Measurements from ENCODE around the gene NCBP1. TPM values are rescaled to one million over a fixed set of nuclear protein-coding genes. Genes with fewer than 3 reads are reported as not detected.
"Not testable (repeated sequence)": the region's sequence is repeated elsewhere in the genome, so short reads cannot be mapped to it uniquely, and the experiment has no call there.

The NCBP1 gene
- polyA plus RNA-seq, 3 donors, result 47.2 to 54.9 (median 49.8) TPM

DNA sequence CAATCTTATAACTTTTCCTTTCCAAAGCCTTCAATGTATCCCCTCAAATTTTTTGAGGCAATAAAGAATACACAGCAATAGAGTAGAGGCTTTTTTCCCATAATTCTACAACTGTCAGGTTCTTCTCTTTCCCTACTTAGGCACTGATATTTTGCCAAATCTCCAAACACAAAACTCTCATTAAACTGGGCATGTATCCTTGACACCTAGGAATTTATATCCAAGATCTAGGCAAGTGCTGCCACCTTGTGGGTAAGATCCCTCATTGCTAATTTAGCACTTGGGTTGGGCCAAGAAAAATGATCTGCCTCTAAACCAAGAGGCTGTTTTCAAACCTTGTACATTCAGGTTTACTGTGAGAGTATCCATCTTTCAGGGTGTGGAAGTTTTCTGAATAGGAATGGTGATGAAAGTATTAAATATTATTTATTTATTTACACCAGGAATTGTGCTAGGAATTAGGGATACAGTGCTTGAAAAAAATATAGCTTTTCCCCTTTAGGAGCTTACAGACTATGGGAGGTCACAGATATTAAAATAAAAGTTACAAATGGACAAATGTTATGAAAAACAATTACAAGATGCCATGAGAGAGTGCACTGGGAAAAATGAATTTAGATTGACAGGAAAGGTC is 18.1 kb upstream of the NCBP1 start:
- DNase-seq (ENCODE audit: extremely low read depth in 1 of 11, low read depth in 9 of 11, low spot score in 4 of 11), result peak in 7 of 11 donors; percentile 28 to 62 (median 43)

DNA sequence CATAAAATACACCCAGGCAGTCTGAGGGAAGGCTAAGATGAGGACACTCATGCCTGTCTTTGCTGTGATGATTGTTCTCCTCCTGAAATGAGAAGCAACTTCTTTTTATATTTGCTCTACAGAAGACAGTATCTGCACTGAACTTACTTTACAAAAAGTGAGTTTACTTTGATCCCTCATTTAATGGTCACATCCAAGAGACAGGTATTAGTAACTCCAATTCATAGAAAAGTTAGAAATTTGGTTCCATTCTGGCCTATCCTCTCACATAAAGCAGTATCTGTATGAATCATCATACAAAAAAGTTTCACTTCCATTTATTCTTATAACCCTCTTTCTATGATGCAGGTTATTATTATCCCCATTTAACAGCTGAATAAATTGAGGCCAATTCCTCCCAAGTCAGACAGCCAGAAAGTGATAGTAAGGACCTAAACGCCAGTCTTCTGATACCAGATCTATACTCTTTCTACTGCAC is 15.6 kb upstream of the NCBP1 start:
- DNase-seq (ENCODE audit: extremely low read depth in 1 of 11, low read depth in 9 of 11, low spot score in 4 of 11), result no peak

DNA sequence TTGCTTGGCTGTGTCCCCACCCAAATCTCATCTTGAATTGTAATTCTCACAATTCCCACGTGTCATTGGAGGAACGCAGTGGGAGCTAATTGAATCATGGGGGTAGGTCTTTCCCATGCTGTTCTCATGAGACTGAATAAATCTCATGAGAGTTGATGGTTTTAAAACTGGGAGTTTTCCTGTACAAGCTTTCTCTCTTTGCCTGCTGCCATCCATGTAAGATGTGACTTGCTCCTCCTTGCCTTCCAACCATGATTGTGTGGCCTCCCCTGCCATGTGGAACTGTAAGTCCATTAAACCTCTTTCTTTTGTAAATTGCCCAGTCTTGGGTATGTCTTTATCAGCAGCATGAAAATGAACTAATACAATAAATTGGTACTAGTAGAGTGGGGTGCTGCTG is 13.6 kb upstream of the NCBP1 start:
- DNase-seq (ENCODE audit: extremely low read depth in 1 of 11, low read depth in 9 of 11, low spot score in 4 of 11), result not testable (repeated sequence)

DNA sequence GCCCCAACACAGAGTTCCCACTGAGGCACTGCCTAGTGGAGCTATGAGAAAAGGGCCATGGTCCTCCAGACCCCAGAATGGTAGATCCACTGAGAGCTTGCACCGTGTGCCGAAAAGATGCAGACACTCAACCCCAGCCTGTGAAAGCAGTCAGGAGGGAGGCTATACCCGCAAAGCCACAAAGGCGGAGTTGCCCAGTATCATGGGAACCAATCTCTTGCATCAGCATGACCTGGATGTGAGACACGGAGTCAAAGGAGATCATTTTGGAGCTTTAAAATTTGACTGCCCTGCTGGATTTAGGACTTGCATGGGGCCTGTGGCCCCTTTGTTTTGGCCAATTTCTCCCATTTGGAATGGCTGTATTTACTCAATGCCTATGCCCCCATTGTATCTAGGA is 11.1 kb upstream of the NCBP1 start:
- not testable (repeated sequence) for DNase-seq (ENCODE audit: extremely low read depth in 1 of 11, low read depth in 9 of 11, low spot score in 4 of 11)

DNA sequence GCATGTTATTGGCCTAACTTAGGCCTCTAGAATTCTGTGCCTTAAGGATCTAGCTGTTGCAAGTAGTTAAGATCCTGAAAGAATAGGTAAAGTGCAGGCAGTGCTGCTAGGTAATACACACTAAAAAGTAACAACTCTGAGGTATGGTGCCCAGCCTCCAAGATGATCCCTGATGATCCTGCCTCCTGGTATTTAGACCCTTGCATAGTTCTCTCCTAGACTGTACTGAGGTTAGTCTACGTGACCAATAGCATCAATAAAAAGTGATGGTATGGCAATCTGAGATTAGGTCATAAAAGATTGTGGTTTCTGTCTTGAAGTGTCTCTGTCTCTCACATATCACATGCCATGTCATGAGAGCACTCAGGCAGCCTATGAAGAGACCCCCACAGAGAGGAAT is 9.7 kb upstream of the NCBP1 start:
- DNase-seq (ENCODE audit: extremely low read depth in 1 of 11, low read depth in 9 of 11, low spot score in 4 of 11), result no peak

DNA sequence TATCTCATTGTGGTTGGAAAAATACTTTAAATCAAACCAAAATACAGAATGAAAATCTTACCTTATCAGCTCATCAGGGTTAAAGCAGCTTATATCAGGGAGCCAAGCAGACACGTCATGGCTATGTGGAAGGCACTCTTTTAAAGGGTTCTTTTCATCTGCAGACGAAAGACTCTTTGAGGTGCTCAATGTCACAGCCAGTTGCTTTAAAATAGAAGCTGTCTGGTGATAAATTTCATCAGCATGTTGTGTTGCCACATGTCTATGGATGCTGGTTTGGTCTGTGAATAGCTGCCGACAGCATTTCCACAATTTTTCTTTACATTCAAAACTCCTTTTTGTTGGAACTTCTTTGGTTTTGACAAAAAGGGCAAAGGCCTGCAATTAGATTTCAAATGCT is 8.0 kb upstream of the NCBP1 start:
- DNase-seq (ENCODE audit: extremely low read depth in 1 of 11, low read depth in 9 of 11, low spot score in 4 of 11), result no peak

DNA sequence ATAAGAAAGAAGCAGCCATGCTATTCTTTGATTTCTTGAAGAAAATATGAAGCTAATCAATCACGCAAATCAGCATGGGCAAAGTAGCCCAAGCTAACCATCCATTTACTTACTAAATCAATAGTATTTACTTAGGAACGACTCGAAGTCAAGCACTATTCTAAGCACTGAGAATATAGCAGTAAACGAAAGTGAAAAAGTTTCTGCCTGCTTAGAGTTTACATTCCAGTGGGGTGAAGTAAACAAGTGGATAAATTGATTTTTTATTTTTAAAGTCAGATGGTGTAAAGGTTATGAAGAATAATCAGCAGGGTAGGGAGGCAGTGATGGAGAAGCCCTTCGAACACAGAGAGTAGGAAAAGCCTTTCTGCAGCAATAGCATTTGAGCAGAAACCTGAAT is 6.0 kb upstream of the NCBP1 start:
- DNase-seq (ENCODE audit: extremely low read depth in 1 of 11, low read depth in 9 of 11, low spot score in 4 of 11), result no peak

DNA sequence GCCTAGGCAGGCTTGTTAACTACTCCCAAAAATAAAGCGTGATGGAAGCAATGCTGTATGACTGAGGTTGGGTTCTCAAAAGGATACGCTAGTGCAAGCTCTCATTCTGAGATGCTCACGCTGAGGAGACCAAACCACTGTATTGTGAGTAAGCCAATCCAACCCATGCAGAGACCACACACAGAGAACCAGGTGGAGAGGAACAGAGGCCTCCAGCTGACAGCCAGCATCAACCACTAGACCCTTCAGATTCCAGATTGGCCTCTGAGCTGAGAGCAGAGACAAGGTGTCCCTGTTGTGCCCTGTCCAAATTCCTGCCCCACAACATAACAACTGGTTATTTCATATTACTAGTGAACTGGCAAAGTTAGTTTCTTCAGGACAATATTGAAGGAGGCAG is 5.0 kb upstream of the NCBP1 start:
- DNase-seq (ENCODE audit: extremely low read depth in 1 of 11, low read depth in 9 of 11, low spot score in 4 of 11), result no peak

DNA sequence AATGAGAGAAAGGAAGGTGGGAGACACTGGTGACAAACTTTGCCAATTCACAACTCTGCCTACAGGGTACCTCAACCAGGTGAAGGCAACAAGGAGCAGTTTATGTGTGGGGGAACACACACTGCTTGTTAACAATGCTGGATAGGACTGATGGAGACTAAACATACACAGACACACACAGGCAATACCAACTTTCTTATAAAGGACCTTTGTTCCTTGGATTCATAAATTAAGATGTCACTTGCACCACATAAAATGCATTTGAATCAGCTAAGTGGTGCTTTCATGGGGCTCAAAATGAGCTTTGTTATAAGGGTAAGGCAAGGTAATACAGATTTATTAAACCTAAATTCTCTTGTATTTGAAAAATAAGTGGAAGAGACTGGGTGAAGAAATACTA is 4.5 kb upstream of the NCBP1 start:
- no peak for DNase-seq (ENCODE audit: extremely low read depth in 1 of 11, low read depth in 9 of 11, low spot score in 4 of 11)

DNA sequence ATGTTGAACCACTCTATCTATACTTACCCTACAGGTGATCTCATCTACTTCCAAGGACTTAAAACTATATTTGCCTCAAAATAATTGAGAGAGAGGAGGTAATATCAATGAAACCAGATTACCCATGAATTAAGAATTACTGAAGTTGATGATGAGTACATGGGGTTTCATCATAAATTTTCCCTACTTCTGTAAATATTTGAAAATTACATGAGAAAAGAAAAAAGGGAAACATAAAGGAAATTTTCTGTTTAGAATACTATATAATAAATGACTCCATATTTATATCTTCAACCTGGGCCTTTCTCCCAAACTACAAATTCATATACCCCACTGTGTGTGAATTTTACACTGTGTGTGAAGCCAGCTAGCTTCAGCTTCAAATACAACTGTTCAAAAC is 3.0 kb upstream of the NCBP1 start:
- no peak for DNase-seq (ENCODE audit: extremely low read depth in 1 of 11, low read depth in 9 of 11, low spot score in 4 of 11)

DNA sequence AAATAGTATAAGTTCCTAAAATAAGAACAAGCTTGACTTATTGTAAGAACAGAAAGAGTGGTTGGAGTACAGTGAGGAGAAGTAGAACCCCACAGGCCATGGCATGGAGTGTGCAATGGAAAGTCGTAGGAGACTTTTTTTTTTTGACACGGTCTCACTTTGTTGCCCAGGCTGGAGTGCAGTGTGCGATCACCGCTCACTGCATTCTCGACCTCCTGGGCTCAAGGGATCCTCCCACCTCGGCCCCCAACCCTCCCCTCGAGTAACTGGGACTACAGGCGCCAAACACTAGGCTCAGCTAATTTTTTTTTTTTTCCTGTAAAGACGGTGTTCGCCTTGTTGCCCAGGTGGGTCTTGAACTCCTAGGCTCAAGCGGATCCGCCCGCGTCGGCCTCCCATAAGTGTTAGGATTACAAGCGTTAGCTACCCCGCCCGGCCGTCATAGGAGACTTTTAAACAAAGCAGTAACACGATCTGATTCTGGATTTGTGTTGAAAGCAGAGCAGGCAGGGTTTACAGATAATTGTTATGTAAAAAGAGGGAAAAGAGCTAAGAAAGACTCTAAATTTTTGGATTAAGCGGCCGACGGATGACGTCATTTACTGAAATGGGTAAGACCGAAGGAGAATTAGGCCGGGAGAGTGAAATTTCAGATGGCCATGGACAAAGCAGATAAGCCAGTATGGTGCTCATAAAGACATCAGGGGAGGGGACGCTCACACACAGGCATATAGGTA is 1.2 kb upstream of the NCBP1 start:
- peak in 9 of 11 donors; percentile 28 to 89 (median 72) for DNase-seq (ENCODE audit: extremely low read depth in 1 of 11, low read depth in 9 of 11, low spot score in 4 of 11)

DNA sequence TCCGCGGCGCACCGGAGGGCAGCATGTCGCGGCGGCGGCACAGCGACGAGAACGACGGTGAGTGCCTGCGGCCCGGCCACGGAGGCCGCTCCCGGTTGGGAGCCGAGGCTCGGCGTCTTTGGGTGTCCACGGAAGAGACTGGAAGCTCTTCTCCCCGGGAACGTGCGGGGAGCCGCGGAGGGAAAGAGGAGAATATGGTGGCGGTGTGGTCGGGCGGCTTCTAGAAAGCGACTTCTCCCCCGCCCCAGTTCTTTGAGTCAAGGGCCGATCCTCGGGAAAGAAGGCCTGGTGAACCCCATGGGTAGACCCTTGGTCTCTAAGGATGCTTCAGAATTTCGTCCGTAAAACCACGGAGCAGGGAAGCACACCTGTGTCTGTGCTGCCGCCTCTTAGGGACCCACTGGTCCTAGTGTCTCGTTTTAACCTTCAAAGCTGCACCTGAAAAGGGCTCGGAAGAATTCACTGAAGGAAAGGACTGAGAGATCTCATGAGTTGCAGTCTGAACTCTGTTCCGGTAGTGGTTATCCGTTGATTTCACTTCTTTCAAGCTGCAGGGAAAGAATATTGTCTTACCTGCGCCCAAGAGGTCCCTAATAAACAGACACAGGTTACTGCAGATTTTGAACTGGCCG is 354 bp downstream of the NCBP1 start:
- peak in 4 of 11 donors; percentile 5 to 21 (median 9) for DNase-seq (ENCODE audit: extremely low read depth in 1 of 11, low read depth in 9 of 11, low spot score in 4 of 11)

DNA sequence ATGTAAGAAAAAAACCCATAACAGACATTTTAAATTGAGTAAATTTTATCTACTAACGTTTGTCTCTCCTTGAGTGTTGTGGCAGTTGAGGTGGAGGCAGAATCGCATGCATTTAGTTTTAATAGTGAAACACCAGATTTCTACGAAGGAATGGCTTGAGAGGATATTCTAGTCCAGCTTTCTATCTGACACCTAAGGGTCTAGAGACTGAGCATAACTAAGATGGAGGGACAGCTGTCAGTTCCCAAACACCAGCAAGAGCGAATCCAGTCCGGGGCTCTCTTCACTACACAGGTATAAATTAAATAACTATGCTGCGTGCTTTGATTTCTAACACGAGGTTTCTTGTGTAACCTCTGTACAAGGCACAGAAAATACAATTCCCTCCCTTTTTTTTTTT is 1.4 kb downstream of the NCBP1 start:
- DNase-seq (ENCODE audit: extremely low read depth in 1 of 11, low read depth in 9 of 11, low spot score in 4 of 11), result no peak

DNA sequence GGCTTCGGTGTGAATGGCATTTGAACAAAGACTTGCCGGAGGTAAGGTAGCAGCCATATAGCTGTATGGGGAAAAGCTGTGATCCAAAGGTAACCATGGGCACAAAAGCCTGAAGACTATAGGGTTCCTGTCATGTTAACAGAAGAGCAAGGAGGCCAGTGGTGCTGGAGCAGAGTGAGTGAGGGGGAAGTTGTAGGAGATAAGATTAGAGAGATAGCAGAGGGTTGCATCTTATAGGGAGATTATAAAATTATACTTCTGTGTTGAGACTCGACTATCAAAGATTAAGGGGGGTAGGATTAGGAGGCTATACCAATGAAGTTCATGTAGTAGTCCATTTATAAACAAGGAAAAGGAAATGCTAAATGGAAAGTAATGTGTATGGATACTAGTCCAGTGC is 3.3 kb downstream of the NCBP1 start:
- DNase-seq (ENCODE audit: extremely low read depth in 1 of 11, low read depth in 9 of 11, low spot score in 4 of 11), result no peak

DNA sequence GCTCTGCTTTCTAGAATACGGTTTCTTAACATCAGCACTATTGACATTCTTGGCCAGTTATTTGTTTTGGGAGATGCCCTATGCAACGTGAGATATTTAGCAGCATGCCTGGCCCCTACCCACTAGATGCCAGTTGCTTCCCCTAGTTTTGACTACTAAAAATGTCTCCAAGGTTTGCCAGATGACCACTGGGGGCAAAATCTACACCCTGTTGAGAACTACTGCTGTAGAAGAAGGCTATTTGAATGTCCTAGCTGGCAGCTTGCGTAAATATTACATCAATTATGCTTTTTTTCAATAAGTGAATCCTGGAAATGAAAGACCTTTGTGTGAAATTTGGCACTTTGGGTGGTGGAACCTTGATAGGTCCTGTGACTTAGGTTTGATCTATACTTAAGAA is 5.0 kb downstream of the NCBP1 start:
- DNase-seq (ENCODE audit: extremely low read depth in 1 of 11, low read depth in 9 of 11, low spot score in 4 of 11), result no peak

DNA sequence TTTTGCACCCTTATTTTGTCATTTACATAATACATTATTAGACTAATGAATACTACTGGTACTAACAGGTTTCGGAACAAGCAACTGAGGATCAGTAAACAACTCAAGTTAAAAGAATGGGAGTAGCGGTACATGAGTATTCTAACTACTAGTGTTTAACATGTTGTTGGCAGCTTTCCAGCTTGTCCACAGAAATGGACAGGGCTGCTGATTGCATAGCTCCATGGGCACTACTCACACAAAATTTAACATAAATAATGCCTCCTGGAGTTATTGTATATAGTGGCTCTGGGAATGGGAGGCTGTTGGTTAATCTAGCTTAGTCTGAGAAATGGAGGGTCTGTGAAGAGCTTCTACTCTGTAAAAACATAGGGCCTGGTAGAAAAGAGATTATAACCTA is 6.7 kb downstream of the NCBP1 start:
- DNase-seq (ENCODE audit: extremely low read depth in 1 of 11, low read depth in 9 of 11, low spot score in 4 of 11), result no peak

DNA sequence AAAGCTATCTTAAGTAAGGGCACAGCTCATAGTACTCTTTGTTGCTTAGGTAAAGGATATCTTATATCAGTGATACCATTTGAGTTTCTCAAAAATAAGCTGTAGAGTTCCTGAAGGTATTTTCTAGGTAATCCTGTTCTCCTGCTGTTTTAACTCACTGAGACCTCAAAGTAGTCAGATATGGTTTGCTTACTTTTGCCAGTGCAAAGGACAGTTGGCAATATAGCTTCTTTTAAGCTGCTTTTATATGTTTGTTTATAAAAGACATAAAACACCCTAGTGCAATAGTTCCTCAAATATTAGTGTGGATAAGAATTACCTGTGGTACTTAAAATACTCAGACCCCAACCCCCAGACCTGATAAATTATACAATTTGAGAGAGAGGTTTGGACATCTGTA is 12.1 kb downstream of the NCBP1 start:
- DNase-seq (ENCODE audit: extremely low read depth in 1 of 11, low read depth in 9 of 11, low spot score in 4 of 11), result no peak

DNA sequence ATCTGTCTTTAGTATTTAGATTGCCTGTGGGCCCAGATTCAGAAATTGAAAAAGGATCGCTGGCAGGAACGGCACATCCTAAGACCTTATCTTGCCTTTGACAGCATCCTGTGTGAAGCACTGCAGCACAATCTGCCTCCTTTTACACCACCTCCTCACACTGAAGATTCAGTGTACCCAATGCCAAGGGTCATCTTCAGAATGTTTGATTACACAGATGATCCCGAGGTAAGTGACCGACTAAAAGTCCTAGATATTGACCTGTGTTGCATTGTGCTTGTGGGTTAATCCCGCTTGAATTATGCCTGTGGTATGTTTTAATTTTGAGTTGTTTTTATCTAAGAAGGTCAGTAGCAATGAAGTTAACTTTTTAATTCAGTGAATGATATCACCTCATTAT is 14.4 kb downstream of the NCBP1 start:
- no peak for DNase-seq (ENCODE audit: extremely low read depth in 1 of 11, low read depth in 9 of 11, low spot score in 4 of 11)

DNA sequence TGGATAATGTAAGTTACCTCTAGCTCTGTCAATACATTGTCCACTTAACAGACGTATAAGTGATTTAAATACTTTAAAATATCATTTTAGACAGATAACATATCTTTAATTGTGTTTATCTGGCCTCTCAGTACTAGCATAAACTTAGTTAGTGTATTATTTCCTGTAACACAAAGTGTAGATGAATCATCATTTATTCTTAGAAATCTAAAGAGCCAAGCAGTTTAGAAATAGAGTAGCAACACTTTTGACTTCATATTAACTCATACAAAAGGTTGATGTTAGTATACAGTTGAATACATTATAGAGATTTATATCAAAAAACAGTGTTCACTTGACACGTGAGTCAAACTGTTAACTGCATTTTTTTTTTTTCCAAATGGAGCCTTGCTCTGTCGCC is 18.0 kb downstream of the NCBP1 start:
- DNase-seq (ENCODE audit: extremely low read depth in 1 of 11, low read depth in 9 of 11, low spot score in 4 of 11), result no peak

DNA sequence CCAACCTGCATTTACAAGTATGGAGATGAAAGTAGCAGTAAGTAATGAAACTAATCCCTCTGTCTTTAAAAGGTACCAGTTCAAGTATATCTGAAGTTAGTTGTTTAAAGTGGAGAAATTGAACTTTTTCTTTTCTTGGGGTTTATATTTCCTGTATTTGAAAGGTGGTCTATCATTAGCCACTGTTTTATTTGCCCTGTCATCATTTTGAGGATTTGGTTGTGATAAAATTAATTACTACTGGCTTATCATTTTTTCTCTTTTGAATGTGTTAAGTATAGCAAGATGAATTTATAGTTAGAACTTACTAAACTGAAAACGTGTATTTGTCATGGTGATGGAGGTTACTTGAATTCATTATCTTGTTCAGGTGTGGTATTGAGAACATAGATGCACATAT is 25.1 kb downstream of the NCBP1 start:
- no peak for DNase-seq (ENCODE audit: extremely low read depth in 1 of 11, low read depth in 9 of 11, low spot score in 4 of 11)

All from renal cortex interstitium (tissue), 11 donors.